ENCODE results near the gene ITSN2. TPM values are rescaled to one million over a fixed set of nuclear protein-coding genes. Genes with fewer than 3 reads are reported as not detected.

ITSN2 gene
- total and polyA plus RNA-seq, 4 donors = 10.1 to 32.4 (median 21.6) TPM

DNA sequence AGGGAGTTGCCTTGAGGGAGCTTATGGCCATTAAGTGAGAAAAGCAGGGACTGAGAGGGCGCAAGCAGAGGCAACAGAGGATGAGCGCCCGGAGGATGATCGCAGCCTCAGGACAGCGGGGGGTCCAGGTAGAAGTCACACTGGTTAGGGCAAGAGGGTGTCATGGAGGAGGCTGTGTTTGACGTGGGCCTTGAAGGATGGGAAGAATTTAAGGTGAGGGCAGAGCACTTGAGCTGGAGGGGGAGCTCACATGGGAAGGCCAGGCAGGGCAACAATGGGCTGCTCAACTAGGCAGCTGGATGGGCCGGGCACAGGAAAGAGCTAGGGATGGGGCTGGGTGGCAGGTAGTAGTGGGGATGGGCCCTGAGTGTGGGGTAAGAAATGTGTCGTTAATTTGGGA, 153.6 kb downstream of the ITSN2 start (continued):
- TF ChIP-seq, protein P1, sequence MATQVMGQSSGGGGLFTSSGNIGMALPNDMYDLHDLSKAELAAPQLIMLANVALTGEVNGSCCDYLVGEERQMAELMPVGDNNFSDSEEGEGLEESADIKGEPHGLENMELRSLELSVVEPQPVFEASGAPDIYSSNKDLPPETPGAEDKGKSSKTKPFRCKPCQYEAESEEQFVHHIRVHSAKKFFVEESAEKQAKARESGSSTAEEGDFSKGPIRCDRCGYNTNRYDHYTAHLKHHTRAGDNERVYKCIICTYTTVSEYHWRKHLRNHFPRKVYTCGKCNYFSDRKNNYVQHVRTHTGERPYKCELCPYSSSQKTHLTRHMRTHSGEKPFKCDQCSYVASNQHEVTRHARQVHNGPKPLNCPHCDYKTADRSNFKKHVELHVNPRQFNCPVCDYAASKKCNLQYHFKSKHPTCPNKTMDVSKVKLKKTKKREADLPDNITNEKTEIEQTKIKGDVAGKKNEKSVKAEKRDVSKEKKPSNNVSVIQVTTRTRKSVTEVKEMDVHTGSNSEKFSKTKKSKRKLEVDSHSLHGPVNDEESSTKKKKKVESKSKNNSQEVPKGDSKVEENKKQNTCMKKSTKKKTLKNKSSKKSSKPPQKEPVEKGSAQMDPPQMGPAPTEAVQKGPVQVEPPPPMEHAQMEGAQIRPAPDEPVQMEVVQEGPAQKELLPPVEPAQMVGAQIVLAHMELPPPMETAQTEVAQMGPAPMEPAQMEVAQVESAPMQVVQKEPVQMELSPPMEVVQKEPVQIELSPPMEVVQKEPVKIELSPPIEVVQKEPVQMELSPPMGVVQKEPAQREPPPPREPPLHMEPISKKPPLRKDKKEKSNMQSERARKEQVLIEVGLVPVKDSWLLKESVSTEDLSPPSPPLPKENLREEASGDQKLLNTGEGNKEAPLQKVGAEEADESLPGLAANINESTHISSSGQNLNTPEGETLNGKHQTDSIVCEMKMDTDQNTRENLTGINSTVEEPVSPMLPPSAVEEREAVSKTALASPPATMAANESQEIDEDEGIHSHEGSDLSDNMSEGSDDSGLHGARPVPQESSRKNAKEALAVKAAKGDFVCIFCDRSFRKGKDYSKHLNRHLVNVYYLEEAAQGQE (IDR thresholded peaks at IDR 0.05) = no peak
- TF ChIP-seq, protein P2, sequence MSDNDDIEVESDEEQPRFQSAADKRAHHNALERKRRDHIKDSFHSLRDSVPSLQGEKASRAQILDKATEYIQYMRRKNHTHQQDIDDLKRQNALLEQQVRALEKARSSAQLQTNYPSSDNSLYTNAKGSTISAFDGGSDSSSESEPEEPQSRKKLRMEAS (IDR thresholded peaks at IDR 0.05) = no peak

DNA sequence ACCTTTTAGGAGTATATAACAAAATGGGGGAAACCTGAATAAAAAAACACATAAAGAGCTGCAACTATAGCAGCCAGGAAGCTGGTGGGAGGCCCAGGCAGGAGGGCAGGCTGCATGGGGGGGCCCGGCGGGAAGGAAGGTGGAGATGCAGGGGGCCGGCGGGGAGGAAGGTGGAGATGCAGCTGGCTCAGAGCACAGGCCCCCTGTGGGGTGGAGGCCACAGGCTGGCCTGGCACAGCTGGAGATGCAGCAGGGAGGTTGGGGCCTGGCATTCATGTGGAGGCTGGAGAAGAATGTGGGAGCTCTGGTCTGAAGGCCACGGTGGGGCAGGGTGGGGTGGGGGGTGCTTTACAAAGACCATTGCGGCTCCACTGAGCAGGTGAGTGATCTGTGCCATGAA, 154.1 kb downstream of the ITSN2 start:
- TF ChIP-seq RAD21 (IDR thresholded peaks at IDR 0.05) (no peak), RXRA (IDR thresholded peaks at IDR 0.05) (no peak), EGR1 (IDR thresholded peaks at IDR 0.05; ENCODE audit: low read depth in 2 of 2) (no peak), FOXA2 (IDR thresholded peaks at IDR 0.05) (no peak), SP1 (IDR thresholded peaks at IDR 0.05) (no peak), FOXA1 (IDR thresholded peaks at IDR 0.05) (no peak), YY1 (IDR thresholded peaks at IDR 0.05) (no peak), NR2F2 (IDR thresholded peaks at IDR 0.05) (no peak), HNF4A (conservative IDR thresholded peaks at IDR 0.05) (no peak), JUND (IDR thresholded peaks at IDR 0.05) (no peak)
- TF ChIP-seq, protein P3, sequence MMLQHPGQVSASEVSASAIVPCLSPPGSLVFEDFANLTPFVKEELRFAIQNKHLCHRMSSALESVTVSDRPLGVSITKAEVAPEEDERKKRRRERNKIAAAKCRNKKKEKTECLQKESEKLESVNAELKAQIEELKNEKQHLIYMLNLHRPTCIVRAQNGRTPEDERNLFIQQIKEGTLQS (IDR thresholded peaks at IDR 0.05) = no peak
- TF ChIP-seq, protein P4, sequence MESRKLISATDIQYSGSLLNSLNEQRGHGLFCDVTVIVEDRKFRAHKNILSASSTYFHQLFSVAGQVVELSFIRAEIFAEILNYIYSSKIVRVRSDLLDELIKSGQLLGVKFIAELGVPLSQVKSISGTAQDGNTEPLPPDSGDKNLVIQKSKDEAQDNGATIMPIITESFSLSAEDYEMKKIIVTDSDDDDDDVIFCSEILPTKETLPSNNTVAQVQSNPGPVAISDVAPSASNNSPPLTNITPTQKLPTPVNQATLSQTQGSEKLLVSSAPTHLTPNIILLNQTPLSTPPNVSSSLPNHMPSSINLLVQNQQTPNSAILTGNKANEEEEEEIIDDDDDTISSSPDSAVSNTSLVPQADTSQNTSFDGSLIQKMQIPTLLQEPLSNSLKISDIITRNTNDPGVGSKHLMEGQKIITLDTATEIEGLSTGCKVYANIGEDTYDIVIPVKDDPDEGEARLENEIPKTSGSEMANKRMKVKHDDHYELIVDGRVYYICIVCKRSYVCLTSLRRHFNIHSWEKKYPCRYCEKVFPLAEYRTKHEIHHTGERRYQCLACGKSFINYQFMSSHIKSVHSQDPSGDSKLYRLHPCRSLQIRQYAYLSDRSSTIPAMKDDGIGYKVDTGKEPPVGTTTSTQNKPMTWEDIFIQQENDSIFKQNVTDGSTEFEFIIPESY (IDR thresholded peaks at IDR 0.05) = no peak
- TF ChIP-seq, protein P2 (IDR thresholded peaks at IDR 0.05) = no peak
- TF ChIP-seq, protein P1 (IDR thresholded peaks at IDR 0.05) = no peak
- 95% methylated on average over 6 of the region's 6 CpGs for WGBS
- H3K9me3 ChIP-seq (ENCODE audit: control insufficient read depth in 4 of 4, low read length in 3 of 4) = no peaks in the 10 kb centered on the region
- H3K9ac ChIP-seq (ENCODE audit: low read depth in 1 of 2, low read length in 2 of 2) = no peak overlapping the region
- no peak for DNase-seq (ENCODE audit: low spot score)
- no peaks in the 10 kb centered on the region for H3K27me3 ChIP-seq (ENCODE audit: control insufficient read depth in 4 of 4, insufficient read depth in 4 of 4, low read length in 3 of 4)
- peaks cover 26 to 70% (median 44%) of the 10 kb centered on the region in 4 donors for H3K36me3 ChIP-seq (ENCODE audit: control insufficient read depth in 4 of 4, insufficient read depth in 3 of 4, low read depth in 1 of 4, low read length in 3 of 4)
- H3K4me3 ChIP-seq (ENCODE audit: low read depth in 1 of 3, low read length in 3 of 3) = no peak overlapping the region
- H3K27ac ChIP-seq (ENCODE audit: low read depth in 1 of 2, low read length in 2 of 2) = no peak overlapping the region
- no peaks in the 10 kb centered on the region for H3K4me1 ChIP-seq (ENCODE audit: control insufficient read depth in 4 of 4, insufficient read depth in 4 of 4, low read length in 3 of 4)
